Measurements from ENCODE around the gene SERPINA1. TPM values are rescaled to one million over a fixed set of nuclear protein-coding genes. Genes with fewer than 3 reads are reported as not detected.

The SERPINA1 gene
- total and polyA plus RNA-seq, 2 donors from 2014 or later = 1,861 to 2,184 TPM

- Histone ChIP-seq H3K9me3 (ENCODE audit: control insufficient read depth in 2 of 3, insufficient read depth in 1 of 3, low read length in 3 of 3) (peaks cover 0 to 3% (median 0%) of the 10 kb centered on the region in 3 donors), H3K27ac (ENCODE audit: low read depth in 2 of 2, low read length in 2 of 2) (no peak overlapping the region), H3K9ac (ENCODE audit: low read length in 3 of 3) (no peak overlapping the region), H3K36me3 (ENCODE audit: control insufficient read depth in 2 of 3, insufficient read depth in 3 of 3, low read length in 3 of 3) (no peaks in the 10 kb centered on the region), H3K27me3 (ENCODE audit: control insufficient read depth, insufficient read depth, low read length) (no peaks in the 10 kb centered on the region), H3K4me3 (ENCODE audit: low read length in 3 of 3) (no peak overlapping the region), H3K4me1 (ENCODE audit: control insufficient read depth in 2 of 3, insufficient read depth in 2 of 3, low read depth in 1 of 3, low read length in 3 of 3) (no peaks in the 10 kb centered on the region)
- TF ChIP-seq CTCF (IDR thresholded peaks at IDR 0.05; ENCODE audit: borderline replicate concordance, extremely low read depth, insufficient read depth) = no peak
- FAIRE-seq = no peak
- no peak for DNase-seq
- intact Hi-C loops (cut with DNase I) = no loop called here
Measured at GRCh38 chr14:94406910-94407309, 18.5 kb upstream of the SERPINA1 start.

- intact Hi-C loops (cut with DNase I) = no loop called here
- H3K4me1 ChIP-seq (ENCODE audit: control insufficient read depth in 2 of 3, insufficient read depth in 2 of 3, low read depth in 1 of 3, low read length in 3 of 3) = no peaks in the 10 kb centered on the region
- no peak overlapping the region for H3K4me3 ChIP-seq (ENCODE audit: low read length in 3 of 3)
- FAIRE-seq (no peak), DNase-seq (no peak)
- H3K9me3 ChIP-seq (ENCODE audit: control insufficient read depth in 2 of 3, insufficient read depth in 1 of 3, low read length in 3 of 3) = peaks cover 0 to 3% (median 0%) of the 10 kb centered on the region in 3 donors
- no peaks in the 10 kb centered on the region for H3K27me3 ChIP-seq (ENCODE audit: control insufficient read depth, insufficient read depth, low read length)
- H3K27ac ChIP-seq (ENCODE audit: low read depth in 2 of 2, low read length in 2 of 2) = no peak overlapping the region
- H3K9ac ChIP-seq (ENCODE audit: low read length in 3 of 3) = no peak overlapping the region
- no peak for TF ChIP-seq CTCF (IDR thresholded peaks at IDR 0.05; ENCODE audit: borderline replicate concordance, extremely low read depth, insufficient read depth)
- H3K36me3 ChIP-seq (ENCODE audit: control insufficient read depth in 2 of 3, insufficient read depth in 3 of 3, low read length in 3 of 3) = no peaks in the 10 kb centered on the region
Measured at GRCh38 chr14:94405486-94405885, 17.1 kb upstream of the SERPINA1 start.

GRCh38 chr14:94404561-94404960 lies 16.2 kb upstream of the SERPINA1 start:
- Histone ChIP-seq H3K4me3 (ENCODE audit: low read length in 3 of 3) (no peak overlapping the region), H3K27me3 (ENCODE audit: control insufficient read depth, insufficient read depth, low read length) (no peaks in the 10 kb centered on the region), H3K4me1 (ENCODE audit: control insufficient read depth in 2 of 3, insufficient read depth in 2 of 3, low read depth in 1 of 3, low read length in 3 of 3) (no peaks in the 10 kb centered on the region), H3K27ac (ENCODE audit: low read depth in 2 of 2, low read length in 2 of 2) (no peak overlapping the region), H3K9ac (ENCODE audit: low read length in 3 of 3) (no peak overlapping the region), H3K36me3 (ENCODE audit: control insufficient read depth in 2 of 3, insufficient read depth in 3 of 3, low read length in 3 of 3) (no peaks in the 10 kb centered on the region), H3K9me3 (ENCODE audit: control insufficient read depth in 2 of 3, insufficient read depth in 1 of 3, low read length in 3 of 3) (peaks cover 0 to 3% (median 0%) of the 10 kb centered on the region in 3 donors)
- no peak for TF ChIP-seq CTCF (IDR thresholded peaks at IDR 0.05; ENCODE audit: borderline replicate concordance, extremely low read depth, insufficient read depth)
- no peak for FAIRE-seq
- intact Hi-C loops (cut with DNase I) = no loop called here
- DNase-seq = no peak

- no peak for DNase-seq
- Histone ChIP-seq H3K36me3 (ENCODE audit: control insufficient read depth in 2 of 3, insufficient read depth in 3 of 3, low read length in 3 of 3) (no peaks in the 10 kb centered on the region), H3K9me3 (ENCODE audit: control insufficient read depth in 2 of 3, insufficient read depth in 1 of 3, low read length in 3 of 3) (peaks cover 0 to 3% (median 0%) of the 10 kb centered on the region in 3 donors), H3K4me1 (ENCODE audit: control insufficient read depth in 2 of 3, insufficient read depth in 2 of 3, low read depth in 1 of 3, low read length in 3 of 3) (no peaks in the 10 kb centered on the region), H3K27ac (ENCODE audit: low read depth in 2 of 2, low read length in 2 of 2) (no peak overlapping the region), H3K27me3 (ENCODE audit: control insufficient read depth, insufficient read depth, low read length) (no peaks in the 10 kb centered on the region), H3K9ac (ENCODE audit: low read length in 3 of 3) (no peak overlapping the region), H3K4me3 (ENCODE audit: low read length in 3 of 3) (no peak overlapping the region)
- intact Hi-C loops (cut with DNase I) = no loop called here
- no peak for FAIRE-seq
- TF ChIP-seq CTCF (IDR thresholded peaks at IDR 0.05; ENCODE audit: borderline replicate concordance, extremely low read depth, insufficient read depth) = no peak
Measured at GRCh38 chr14:94403312-94403932, 15.0 kb upstream of the SERPINA1 start.
